GM19240 (cell line): ENCODE data around the gene ZDHHC14.

Experiments
- DNase-seq: peaks from one replicate; pipeline ENCODE4 v3.0.0; 2011; ENCODE audit warnings: low spot score; ENCODE audit not compliant: insufficient read length

ZDHHC14 gene

DNA sequence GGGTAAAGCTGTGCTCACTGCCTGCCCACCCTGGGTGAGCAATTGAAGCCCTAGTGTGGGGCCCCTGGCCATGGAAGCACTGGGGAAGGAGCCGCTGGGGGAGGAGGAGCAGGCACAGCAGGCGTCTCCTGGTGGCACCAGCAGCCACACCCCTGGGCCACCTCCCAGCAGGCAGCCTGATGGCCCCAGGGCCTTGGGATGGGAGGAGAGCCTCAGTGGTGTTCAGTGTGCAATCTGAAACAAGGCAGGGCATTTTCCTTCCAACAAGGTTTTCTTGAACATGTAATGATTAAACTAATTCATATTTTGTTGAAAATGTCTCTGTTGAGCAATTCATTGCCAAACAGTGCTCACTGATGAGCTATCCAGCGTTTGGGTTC lies 151.0 kb downstream of the ZDHHC14 start:
- no peak for DNase-seq

DNA sequence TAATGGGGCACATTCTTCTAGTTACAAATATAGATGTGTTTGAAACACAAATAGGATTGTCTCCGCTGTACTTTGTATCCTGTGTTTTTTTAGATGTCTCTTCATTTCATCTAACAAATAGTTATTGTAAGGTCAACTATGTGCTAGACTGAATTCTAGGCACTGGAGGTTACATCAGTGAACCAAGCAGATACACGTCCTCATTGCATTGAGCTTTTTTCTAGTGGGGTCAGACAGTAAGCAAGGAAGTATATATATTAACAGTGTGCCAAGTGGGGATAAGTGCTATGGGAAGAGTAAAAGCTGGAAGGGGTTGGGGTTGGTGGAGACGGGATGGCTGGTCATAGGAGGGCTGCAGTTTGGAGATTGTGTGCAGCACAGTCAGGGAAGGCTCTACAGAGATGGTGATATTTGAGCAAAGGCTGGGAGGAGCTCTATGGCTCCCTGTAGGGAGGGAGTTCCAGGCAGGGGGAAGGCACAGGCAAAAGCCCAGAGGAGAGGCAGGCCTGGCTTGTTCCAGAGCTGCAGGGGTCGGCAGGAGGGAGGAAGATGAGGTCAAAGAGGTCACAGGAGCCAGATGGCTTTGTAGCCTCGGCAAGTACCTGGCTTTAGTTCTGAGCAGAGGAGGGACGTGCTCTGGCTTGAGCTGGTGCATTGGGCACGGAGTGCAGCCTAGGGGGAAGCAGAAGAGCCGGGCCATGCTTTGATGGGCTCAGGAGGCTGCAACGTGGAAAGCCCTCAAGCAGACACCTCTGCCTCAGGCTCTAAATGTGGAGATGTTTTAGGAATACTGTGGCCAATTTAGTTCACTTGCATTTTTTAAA lies 152.3 kb downstream of the ZDHHC14 start:
- no peak for DNase-seq

DNA sequence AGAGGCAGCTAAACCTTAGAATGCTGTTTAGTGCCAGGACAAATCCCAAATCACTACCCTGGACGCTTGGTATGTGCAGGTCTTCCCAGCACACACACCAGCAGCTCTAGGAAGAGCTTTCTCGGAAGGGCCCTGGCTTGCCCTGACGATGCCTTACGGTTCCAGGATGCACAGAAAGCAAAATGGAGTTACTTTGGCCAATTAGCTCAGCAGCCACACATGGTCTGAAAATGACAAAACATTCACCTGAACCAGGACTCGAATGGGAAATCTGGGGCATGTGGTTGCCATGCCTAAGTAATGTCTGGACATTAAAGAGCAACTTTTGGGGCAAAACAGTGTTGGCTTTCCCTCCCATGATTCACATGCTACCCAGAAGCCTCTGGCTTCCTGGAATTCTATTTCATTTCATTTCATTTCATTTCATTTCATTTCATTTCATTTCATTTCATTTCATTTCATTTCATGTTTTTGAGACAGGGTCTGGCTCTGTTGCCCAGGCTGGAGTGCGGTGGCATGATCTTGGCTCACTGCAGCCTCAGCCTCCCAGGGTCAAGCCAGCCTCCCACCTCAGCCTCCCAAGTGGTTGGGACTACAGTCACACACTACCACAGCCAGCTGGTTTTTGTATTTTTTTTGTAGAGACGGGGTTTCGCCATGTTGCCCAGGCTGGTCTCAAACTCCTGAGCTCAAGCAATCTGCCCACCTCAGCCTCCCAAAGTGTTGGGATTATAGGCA lies 153.3 kb downstream of the ZDHHC14 start:
- no peak for DNase-seq

DNA sequence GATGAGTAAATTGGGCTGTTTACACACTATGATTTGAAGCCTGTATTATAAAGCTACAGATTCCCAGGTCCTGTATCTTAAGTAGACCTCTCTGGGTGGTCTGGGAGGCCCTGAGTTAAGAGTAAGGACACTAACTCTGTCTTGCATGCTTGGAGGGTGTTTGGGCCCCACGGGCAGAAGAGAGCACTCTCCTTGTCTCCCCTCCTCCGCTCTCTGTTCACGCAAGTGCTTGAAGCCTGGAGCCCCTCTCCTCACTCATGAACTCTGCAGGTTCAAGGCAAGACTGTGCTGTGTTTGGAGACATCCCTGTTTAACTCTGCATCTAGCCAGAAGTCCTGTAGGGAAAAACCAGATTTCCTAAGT lies 154.0 kb downstream of the ZDHHC14 start:
- no peak for DNase-seq

DNA sequence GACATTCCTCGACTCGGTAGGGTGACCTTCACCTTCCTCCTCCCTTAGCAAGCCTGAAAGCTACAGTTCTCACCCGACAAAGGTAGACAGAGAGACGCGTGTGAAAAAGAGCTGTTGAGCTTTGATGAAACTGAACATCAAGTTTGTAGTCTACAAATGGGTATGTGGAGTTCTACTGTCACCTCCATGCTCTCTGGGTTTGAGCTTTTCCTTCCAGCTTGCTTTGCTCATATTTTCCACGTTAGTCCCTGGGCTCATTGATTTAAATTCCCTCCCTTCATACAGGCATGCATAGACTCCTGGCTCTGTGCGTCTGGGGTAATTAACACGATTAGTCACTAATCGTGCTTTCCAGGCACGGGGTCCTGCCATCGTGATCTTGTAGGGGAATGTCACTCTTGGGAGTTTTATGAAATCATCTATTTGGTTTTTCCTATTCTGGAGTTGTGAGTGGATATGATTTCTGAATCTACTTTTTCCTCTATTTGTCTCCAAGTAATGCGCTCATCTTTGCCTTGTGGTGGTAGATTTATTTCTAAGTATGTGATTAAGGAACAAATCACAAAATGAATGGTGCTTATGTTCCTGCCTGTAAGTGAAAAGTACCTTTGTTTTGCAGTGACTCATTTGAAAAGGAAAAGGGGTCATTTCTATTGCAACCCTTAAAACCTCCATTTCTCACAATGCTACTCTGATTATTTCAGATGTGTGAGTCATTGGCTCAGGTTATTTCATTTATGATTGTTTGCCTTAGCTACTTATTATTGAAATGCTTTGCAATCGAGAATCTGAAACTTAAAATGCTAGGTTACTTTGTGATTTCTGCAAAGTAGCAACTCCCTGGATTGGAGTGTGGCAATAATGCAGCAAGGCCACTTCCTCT lies 154.6 kb downstream of the ZDHHC14 start:
- no peak for DNase-seq

DNA sequence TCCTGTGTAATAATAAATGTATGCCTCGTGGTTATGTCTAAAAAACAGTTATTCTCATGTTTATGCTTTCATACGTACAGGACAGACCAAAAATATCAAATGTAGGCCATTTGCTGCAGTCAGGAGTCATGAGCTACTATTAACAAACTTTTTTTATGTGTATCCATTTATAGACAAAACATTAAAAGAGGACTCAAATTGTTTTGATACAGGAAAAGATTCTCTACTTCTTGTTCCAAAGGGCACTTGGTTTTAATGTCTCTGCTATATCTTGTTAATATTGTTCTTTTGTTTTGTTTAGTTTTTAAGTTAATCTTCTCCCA lies 155.2 kb downstream of the ZDHHC14 start:
- DNase-seq, result no peak

DNA sequence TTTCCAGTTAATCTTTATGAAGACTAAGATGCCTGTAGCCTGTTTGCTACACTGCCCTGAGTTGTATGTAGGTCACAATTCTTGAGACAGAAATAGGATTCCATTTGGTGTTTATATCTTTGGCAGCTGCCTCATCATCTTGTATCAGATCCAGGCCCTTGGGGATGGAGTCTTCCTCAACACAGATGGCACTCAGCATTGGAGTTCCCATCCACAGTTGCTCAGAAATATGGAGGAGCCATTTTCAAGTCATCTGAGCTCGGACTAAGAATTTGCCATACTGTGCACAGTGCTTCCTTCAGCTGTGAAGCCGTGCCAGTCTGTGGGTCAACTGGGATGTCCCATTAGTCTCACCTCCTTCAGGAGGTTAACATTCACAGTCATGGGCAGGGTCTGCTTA lies 156.6 kb downstream of the ZDHHC14 start:
- DNase-seq, result no peak

DNA sequence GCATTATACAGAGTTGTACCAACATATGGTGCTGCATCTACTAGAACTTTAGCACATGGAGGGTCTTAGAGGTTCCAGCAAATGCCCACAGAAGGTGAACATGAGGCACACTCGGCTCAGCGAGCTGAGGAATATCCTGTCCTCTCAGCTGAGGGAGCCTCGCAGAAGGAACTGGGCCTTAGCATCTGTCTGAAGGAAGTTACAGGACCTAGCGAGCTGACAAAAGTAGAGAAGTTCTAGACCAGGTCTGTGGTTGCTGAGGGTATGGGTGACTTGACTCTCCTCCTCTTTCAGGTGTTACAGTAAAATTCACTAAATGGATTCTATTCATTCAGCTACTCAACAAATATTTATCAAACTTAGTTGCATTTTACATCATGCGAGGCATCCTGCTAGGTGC lies 157.2 kb downstream of the ZDHHC14 start:
- no peak for DNase-seq

DNA sequence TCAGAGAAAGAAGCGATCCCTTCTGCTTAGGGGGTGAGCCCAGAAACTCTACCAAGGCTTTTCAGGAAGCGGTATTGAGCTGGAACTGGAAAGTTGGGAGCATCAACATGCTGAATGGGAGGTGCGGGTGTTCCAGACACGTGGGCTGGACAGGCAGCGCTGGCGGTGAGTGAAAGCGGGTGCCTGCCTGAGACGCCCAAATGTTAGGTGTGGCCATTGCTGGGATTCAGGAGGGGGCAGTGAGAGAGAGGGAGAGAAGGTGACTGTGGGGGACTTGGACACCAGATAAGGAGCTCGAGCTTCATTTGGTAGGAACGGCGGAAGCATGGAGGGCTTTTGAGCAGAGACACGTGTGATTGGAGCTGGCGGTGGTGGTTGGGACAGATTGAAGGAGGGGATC lies 157.7 kb downstream of the ZDHHC14 start:
- no peak for DNase-seq

DNA sequence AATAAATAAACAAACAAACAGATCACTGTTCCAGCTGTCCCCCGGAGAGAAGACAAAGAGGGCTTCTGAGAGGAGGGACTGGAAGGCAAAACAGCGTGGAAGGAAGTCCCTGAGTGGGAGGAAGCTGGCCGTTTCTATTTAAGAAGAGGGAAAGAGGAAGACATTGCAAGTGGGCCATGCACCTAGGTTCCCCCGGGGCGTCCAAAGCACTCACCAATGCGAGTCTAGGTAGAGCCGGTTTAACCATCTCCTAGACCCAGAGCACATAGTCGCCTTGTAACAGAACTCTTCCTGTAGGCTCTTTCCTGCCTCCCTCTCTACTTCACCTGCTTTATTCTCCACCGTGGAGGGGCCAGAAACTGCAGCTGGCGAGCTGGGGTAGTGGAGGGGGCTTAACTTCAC lies 158.4 kb downstream of the ZDHHC14 start:
- no peak for DNase-seq

DNA sequence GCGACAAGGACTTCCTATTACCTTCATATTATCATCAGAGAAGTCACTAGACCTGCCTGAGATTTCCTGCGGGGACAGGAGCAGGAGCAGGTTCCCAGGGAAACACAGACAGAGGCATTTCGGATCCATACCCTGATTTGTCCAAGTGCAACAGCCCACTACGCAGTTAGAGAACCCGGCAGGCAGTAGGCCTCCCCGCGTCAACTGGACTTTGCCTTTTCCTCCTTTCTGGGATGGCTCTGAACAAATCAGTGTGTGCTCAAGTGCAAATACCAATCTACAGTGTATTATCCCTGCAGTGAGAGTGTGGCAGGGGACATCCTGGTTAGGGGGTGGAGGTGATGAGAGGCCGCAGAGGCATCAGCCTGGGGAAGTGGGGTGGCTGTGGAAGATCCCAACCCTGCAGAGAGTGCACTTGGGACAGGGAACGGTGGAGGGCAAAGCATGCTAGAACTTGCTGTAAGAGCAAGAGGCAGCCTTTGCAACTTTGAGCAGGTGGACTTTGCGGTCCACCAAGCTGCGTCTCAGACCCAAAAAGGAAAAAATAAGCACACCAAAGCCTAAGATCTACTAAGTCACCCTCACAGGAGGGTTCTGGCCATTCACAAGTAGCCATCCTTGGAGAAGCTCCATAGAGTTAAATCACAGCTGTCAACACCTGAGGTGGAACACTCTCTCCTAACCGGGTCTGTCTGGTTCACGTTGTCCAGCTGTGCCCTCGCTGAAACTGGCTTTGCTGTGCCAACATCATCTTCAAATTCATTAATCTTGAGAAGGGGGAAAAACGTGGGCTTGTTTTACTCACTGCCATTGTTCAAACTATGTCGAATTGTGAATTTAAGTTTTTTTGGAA lies 159.1 kb downstream of the ZDHHC14 start:
- DNase-seq, result no peak

DNA sequence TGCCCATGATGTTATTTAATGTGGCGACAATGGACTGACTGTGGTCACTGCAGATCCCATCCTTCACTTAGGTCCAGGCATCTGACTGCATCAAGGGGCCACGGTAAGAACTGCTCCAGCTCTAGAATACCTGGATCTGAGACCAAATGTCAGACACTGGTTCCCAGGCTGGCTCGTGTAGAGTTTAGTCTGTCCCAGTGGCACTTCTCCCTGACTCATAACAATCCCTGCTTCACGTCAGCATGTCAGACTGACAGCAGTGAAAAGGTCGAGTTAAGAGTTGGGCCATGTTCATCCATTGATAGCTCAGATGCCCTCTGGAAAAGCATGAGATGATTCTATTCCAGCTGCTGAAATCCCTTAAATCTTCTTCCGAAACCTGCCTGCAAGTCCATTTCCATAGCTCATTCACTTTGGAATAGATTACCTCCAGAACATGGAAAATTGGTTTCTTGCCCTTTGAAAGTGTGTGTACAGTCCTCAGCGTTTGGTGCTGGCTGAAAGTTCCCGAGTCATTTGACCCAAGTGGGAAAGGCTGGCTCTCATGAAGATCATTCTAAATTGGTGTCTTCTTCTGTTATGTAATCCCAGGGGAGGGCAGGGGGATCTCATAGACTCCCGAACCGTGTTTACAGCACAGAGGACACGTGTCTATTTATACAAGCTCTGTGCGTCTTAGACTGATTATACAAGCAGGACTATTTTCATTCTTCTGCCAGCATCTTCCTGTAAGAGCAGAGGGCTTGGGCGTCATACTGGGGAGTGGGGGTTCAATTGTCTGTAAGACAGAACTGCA lies 160.8 kb downstream of the ZDHHC14 start:
- no peak for DNase-seq

DNA sequence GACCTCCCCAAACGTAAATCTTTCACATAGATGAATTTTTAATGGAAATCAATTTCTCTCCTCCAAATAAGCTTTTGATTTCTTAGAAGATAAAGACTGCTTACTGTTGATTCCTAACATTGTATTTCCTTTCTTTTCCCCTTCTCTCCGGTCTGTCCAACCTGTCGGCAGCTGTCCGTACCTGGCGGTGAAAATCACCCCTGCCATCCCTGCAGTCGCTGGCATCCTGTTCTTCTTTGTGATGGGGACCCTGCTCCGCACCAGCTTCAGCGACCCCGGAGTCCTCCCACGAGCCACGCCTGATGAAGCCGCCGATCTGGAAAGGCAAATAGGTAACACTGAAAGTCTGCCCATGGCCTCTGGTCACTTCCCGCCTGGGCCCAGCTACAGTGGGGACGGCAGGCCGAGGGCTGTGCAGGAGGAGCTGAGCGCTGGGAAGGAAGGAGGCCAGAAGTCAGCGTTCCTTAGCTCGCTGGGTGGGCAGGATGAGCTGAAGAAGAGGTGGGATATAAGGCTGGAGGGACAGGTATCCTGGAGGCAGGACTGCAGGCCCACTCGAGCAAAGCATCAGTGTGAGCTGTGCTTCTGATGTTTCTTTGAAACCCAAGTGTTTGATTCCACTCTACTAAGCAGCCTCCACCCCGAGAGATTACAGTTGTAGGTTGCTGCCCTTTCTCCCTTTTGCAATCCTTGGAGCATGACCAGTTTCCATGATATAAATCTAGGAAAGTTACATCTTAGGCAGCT lies 161.6 kb downstream of the ZDHHC14 start:
- DNase-seq, result no peak

DNA sequence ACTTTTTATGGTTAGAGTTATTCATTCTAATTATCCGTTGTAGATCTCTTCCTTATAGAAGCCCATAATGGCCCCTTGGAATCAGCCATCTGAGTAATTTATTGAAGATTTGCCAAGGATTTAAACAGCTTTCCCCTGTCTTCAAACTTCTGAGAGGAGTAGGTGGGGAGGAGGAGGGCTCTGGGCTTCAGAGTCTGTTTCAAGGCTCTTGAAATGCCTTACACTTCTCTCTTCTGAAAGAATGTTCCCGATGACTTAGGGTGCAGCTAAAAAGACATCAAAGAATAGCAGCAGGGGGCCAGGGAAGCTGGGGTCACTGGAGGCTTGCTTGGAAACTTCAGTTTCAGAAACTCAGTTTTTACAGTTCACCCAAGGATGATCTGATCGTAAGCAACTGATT lies 165.3 kb downstream of the ZDHHC14 start:
- DNase-seq, result no peak

DNA sequence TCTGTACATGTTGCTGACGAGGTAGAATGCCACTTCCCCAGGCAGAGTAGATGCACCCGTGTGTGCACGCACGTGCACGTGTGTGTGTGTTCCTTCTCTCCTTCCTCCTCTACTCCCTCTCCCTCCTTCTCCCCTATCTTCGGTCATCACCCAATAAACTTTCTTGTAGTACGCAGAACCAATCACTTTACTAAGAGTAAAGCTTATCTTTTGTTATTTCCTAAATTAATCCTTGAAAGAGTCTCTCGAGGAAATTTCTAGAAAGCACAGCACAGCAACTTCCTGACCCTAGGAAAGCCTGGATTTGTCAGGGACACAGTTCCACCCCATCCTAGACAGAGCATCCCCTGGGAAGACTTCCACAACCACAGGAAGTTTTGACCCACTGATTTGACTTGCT lies 166.1 kb downstream of the ZDHHC14 start:
- no peak for DNase-seq

DNA sequence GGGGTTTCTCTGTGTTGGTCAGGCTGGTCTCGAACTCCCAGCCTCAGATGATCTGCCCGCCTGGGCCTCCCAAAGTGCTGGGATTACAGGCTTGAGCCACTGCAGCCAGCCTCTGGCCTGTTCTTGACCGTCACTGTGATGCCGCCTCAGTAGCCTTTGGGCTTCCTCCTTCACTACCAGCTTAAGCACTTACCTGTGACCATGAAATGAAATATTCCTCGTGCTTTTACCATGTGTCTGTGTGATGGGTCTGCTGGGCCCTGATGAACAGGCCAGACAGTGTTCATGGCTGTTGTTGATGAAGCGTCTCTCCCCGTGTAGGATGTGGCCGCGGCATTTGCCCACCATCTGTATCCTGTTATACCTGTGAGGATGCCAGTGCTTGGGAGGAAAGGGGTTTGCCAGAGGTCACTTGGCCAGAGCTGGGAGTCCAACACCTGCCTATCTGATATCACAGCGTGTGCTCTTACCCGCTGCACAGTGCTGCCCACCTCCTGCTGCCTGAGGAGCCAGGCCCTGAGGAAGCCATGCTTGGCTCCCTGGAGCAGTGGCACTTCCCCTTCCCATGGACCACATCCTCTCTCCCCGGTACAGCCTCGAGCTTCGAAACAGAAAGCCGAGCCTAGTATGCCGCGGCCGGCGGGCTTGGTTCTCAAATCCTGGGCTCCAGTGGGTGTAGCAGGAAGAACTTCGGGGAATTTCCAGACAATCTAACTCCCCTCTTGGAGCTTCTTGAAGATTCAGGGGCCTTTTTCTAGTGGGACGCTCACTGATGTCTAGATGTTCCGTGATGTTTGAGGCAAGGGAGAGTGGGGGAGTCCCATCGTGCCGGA lies 167.9 kb downstream of the ZDHHC14 start:
- DNase-seq, result no peak

DNA sequence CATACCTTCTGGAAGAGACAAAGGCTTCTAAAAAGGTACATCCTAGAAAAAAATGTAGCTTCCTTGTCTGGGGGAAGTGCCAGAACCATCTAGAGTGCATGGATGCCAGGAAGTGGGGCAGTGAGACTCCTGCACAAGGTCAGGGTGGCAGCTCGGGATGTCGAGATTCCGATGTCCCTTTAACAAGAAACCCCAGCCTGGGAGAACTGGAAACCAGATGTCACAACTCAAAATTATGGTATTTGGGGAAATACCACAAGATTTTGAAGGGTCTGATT lies 168.4 kb downstream of the ZDHHC14 start:
- DNase-seq, result no peak

DNA sequence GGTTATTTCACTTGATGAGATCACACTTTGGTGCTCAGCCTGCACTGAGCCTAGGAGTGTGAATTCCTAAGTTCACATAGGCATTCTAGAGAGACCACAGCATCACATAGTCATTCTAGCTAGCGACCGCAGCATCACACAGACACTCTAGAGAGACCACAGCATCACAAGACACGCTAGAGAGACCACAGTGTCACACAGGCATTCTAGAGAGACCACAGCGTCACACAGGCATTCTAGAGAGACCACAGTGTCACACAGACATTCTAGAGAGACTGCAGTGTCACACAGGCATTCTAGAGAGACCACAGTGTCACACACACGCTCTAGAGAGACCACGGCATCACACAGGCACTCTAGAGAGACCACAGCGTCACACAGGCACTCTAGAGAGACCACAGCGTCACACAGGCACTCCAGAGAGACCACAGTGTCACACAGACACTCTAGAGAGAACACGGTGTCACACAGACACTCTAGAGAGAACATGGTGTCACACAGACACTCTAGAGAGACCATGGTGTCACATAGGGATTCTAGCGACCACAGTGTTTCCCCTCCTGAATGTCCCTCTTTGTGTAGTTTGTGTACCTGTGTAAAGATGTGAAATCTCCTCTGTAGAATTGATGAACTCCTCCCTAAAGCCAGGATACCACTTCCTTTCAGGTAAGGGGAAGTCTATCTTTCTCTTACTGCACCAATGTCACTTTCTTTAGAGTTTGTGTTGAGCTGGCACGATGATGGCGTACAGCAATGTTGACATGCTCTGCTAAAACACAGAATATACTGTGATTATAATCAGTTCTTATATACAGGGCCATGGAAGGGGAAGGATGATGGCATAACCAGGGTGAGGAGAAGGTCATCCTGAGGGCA lies 169.4 kb downstream of the ZDHHC14 start:
- DNase-seq, result no peak
